GM18907 (cell line): ENCODE measurements around the gene PELI2.

Experiments
- ATAC-seq: cut with Tn5 transposase; IDR thresholded peaks from one replicate; pipeline ENCODE4 v1.9.1; 2021; ENCODE audit warnings: mild to moderate bottlenecking, moderate library complexity; ENCODE audit not compliant: unreplicated experiment

The PELI2 gene

DNA sequence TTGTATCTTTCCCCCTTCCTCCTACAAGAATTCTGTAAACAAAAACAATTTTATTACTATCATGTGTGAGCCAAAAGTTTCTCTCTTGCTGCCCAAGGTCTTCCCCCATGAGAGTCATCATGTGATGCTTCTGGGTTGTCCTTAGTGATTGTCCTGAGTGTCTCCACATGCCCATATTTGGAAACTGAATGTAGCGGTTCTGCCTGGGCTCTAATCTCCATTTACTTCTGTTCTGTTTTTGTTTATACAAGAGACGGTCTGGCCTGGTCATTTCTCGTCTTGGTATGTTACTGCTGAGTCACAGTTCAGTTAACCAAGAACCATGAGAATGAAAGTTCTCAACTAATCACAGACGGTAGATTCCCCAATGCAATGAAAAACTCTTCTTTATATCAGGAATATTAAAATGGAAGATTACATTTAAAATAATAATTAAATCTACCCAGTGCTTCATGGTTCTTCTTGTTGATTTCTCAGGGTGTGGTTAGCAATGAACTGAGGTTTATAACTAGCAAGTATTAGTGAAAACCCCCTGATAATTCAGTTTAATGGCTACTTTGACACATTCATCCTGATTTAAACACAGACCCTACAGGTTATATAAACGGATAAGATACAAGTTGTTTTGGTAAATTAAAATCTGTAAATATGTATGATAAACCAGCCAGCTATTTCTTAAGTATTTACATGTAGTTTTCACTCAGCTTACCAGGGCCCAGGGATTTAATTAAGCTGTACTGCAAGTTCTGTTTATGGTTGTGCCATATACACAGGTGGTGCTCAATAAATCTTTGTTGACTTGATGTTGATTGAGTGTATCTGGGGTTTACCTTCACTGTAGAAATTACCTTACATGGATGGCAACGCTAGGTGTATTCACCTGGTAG, 81.1 kb downstream of the PELI2 start:
- ATAC-seq: peak; percentile 65

DNA sequence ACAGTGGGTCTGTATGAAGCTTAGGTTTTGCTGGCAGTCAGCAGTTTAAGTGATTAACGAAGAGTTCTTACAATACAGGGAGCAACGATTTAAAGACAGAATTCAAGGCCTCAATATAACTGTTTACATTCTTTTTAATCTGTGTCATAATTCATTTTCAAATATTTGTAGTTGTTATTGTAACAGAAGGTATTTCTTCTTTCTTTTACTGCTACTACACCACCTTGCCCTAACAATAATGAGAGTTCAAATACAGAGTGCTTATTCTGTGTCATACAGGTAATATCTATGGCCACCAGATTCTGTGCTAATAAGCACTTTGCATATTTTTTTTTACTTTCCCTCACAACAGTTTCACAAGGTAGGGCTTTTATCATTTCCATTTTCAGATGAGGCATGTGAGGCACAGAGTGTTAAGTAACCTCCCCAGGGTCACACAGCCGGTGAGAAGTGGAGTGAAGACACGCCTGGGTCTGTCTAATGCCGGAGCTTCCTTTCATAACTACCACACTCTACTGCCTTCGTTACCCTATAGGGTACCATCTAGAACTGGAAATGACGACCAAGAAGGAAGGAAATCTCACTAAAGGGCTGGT, 81.9 kb downstream of the PELI2 start:
- peak; percentile 66 for ATAC-seq

DNA sequence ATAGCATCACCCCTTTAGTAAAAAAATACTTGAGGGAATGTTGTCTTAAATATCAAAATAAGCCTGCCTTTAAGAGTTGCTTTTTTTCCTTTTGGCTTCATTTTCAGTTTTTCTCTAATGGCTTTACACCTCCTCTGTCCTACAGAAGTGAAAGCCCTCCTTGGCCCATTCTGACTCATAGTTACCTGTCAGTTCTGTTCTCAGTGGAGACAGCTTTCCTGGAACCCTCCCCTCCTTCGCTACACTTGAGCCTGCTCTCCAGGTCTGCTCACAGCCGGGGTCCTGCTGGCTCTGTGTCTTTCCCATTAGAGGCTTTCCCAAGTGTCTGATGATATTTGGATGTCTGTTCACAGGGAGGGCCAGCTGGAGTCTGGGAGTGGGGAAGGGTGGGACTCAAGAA, 84.0 kb downstream of the PELI2 start:
- no peak for ATAC-seq

GRCh38 chr14:56205881-56206280, 87.7 kb downstream of the PELI2 start:
- ATAC-seq: no peak

DNA sequence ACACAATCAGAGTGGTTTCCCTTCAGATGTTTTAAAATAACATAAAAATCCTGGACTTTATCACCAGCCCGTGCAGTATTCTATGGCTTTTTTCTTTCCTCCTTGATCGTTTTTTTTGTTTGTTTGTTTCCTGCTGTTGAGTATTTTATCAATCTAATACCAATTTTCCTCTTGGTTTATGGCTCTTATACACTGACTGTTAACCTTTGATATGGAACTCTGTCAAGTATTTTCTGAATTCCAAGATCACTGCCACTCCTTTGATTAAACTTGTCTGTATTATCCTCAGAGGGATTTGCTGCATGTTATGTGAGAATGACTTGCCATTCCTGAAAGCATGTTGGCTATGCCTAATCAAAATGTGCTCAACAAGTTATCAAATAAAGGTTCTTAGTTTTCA, 88.4 kb downstream of the PELI2 start:
- no peak for ATAC-seq

GRCh38 chr14:56207626-56208292, 89.5 kb downstream of the PELI2 start:
- ATAC-seq: no peak

DNA sequence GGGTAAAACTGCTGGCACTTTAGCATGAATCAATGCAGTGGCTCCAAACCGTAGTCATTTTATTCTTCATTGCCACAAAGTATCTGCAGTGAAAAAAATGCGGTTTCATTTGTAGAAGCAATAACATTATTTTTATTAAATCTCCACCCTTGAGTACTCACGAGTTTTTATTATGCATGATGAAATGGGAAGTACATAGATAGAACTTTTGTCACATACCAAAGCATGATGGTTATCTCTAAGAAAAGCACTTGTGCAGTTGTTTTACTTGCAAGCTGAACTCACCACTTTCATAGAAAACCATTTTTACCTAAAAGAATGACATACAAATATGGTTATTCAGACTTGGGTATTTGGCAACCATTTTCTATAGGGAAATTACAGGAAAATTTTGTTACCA, 90.3 kb downstream of the PELI2 start:
- ATAC-seq: no peak

- ATAC-seq: no peak
Measured at GRCh38 chr14:56210571-56210970, 92.4 kb downstream of the PELI2 start.

DNA sequence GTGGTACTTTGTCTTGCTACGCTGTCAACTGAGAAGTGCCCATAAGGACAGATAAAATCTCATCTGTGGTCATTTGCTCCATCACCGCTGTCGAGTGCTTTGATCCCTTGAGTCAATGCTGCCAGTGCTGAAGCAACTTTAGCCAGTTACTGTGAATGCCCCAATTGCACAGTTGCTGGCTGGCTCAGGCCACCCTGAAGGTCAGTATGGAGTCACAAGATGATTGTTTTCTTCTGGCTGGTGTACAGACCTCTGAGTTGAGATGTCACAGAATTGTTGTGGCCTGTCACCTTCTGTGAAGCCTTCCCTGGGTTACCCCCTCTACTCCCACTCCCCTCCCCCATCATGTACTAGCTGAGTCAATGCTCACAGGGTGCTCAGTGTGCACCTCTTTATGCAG, 92.9 kb downstream of the PELI2 start:
- no peak for ATAC-seq

GRCh38 chr14:56211844-56212243, 93.6 kb downstream of the PELI2 start:
- ATAC-seq: no peak

- ATAC-seq: no peak
Measured at GRCh38 chr14:56212521-56212920, 94.3 kb downstream of the PELI2 start.

DNA sequence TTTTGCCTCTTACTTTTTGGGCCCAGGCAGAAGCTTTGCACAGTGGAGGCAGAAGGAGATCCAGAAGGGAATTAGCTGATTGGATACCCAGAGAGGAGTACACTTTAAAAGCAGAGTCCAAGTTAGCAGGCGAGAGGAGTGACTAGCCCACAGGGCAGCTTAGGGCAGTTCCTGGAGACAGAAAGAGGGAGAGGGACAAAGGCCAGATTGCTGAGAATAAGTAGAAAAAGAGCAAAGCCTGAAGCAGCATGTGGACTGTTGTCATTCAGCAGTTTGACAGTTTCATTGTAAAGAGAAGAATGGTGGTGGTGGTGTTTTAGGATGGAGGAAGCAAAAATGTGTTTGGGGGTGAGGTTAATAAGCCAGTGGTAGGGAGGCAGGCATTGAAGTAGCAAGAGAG, 95.1 kb downstream of the PELI2 start:
- no peak for ATAC-seq

DNA sequence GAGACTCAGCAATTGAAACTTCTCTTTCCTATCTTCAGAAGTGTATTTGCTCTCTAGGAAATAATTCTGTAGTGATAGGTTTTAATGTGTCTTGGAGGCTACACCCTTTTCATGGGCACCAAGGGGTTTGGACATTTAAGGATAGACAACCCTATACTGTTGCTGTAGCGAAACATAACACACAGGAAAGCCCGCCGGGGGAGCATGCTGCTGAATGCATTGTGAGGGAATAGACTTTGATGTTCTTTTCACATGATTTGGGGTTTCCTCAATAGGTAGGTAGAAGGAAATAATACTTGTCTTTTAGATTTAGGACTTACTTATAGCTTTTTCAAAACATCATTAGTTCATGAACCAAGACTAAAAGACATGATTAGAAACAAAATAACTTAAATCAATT, 97.0 kb downstream of the PELI2 start:
- no peak for ATAC-seq

- no peak for ATAC-seq
Measured at GRCh38 chr14:56216626-56217379, 98.6 kb downstream of the PELI2 start.

- no peak for ATAC-seq
Measured at GRCh38 chr14:56217380-56218045, 99.3 kb downstream of the PELI2 start.

DNA sequence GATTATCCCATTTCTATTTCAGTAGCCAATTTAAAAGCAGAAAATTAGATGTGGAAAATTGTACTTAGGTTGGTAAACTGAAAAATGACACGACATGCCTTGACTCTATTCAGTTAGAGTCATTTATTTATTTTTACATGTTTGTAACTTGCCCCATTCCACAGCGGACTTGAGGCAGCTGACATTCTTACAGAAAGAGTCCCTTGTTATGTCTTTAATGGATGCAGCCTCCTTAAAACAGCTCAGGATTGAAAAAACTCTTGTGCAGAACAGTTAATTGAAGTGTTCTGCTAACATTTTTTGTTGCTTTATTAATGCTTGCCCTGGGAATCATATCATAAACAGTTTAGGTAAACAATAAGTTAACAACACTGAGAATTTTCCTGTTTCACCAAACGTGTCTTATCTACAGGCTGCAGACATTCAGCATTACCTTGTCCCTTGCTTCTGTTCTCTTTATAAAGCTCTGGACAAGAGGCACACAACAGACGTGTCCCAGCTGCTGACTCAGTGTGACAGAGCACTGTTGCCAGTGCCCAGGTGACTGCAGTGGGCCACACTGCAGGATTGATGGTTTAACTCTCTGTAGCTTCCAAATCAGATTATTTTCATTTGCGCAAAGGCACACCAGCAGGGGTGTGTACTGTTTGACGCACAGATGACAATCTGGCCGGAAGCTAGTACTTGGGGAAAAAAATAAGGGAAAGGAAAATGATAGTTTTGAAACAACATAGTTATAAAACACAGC, 101.6 kb downstream of the PELI2 start:
- no peak for ATAC-seq

GRCh38 chr14:56221382-56222128, 103.3 kb downstream of the PELI2 start:
- ATAC-seq: no peak

- no peak for ATAC-seq
Measured at GRCh38 chr14:56224229-56224628, 106.0 kb downstream of the PELI2 start.
